Measurements from ENCODE around the gene TAF15.

TAF15 gene

GRCh38 chr17:35773679-35774425 is 35.4 kb upstream of the TAF15 start:
- H3K9ac ChIP-seq (ENCODE audit: low read length) = no peak overlapping the region
- no peaks in the 10 kb centered on the region for H3K79me2 ChIP-seq (ENCODE audit: insufficient read depth, low read length)
- no peak overlapping the region for H3K4me2 ChIP-seq (ENCODE audit: low read length)
- no peaks in the 10 kb centered on the region for H4K20me1 ChIP-seq (ENCODE audit: insufficient read depth, low read length)
- no peaks in the 10 kb centered on the region for H3K9me3 ChIP-seq (ENCODE audit: low read length)
- H3K9me2 ChIP-seq (ENCODE audit: low read depth, low read length) = no peaks in the 10 kb centered on the region
- no peak overlapping the region for H2AFZ ChIP-seq (ENCODE audit: low read length)
- no peaks in the 10 kb centered on the region for H3K4me1 ChIP-seq (ENCODE audit: insufficient read depth, low read length, severe bottlenecking)
- no peak overlapping the region for H3K27ac ChIP-seq (ENCODE audit: low read depth, low read length, poor library complexity, severe bottlenecking)
- no peaks in the 10 kb centered on the region for H3K36me3 ChIP-seq (ENCODE audit: insufficient read depth, low read length)
- TF ChIP-seq EZH2 (IDR thresholded peaks at IDR 0.05; ENCODE audit: borderline replicate concordance, low read length) = no peak
- no peak for TF ChIP-seq CTCF (IDR thresholded peaks at IDR 0.05; ENCODE audit: low read length)
- no peaks in the 10 kb centered on the region for H3F3A ChIP-seq (ENCODE audit: insufficient read depth, low read length)
- 0 out of 2 replicates have a peak, but pooled peaks cover 5% of the 10 kb centered on the region for H3K27me3 ChIP-seq (ENCODE audit: insufficient read depth, low read length)
- no peak overlapping the region for H3K4me3 ChIP-seq (ENCODE audit: low read depth, low read length, poor library complexity, severe bottlenecking)

DNA sequence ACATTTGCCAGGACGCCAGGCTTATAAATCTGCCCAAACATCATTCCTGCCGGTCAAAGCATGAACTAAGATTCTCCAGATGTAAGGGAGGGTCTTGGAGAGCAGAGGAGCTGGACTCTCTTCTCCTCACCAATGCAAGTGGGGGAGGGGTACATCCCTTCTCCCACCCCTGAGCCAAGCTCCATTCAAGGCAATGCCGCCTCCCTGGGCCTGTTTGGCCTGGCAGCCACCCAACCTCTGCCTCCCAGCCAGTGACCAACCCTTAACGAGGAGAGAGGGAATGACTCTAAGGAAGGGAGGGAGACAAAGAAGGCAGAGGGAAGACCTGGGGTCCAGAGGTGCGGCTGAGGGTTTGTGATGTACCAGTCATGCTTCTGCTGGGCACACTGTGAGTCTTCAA is 34.8 kb upstream of the TAF15 start:
- no peak for TF ChIP-seq EZH2 (IDR thresholded peaks at IDR 0.05; ENCODE audit: borderline replicate concordance, low read length)
- no peak for TF ChIP-seq CTCF (IDR thresholded peaks at IDR 0.05; ENCODE audit: low read length)
- no peaks in the 10 kb centered on the region for H3K4me1 ChIP-seq (ENCODE audit: insufficient read depth, low read length, severe bottlenecking)
- H3K27me3 ChIP-seq (ENCODE audit: insufficient read depth, low read length) = 0 out of 2 replicates have a peak, but pooled peaks cover 5% of the 10 kb centered on the region
- H3K9me2 ChIP-seq (ENCODE audit: low read depth, low read length) = no peaks in the 10 kb centered on the region
- no peak overlapping the region for H2AFZ ChIP-seq (ENCODE audit: low read length)
- no peak overlapping the region for H3K27ac ChIP-seq (ENCODE audit: low read depth, low read length, poor library complexity, severe bottlenecking)
- no peaks in the 10 kb centered on the region for H3K36me3 ChIP-seq (ENCODE audit: insufficient read depth, low read length)
- H3K79me2 ChIP-seq (ENCODE audit: insufficient read depth, low read length) = no peaks in the 10 kb centered on the region
- H3K9me3 ChIP-seq (ENCODE audit: low read length) = no peaks in the 10 kb centered on the region
- no peak overlapping the region for H3K4me3 ChIP-seq (ENCODE audit: low read depth, low read length, poor library complexity, severe bottlenecking)
- no peaks in the 10 kb centered on the region for H3F3A ChIP-seq (ENCODE audit: insufficient read depth, low read length)
- no peak overlapping the region for H3K9ac ChIP-seq (ENCODE audit: low read length)
- H3K4me2 ChIP-seq (ENCODE audit: low read length) = no peak overlapping the region
- no peaks in the 10 kb centered on the region for H4K20me1 ChIP-seq (ENCODE audit: insufficient read depth, low read length)

DNA sequence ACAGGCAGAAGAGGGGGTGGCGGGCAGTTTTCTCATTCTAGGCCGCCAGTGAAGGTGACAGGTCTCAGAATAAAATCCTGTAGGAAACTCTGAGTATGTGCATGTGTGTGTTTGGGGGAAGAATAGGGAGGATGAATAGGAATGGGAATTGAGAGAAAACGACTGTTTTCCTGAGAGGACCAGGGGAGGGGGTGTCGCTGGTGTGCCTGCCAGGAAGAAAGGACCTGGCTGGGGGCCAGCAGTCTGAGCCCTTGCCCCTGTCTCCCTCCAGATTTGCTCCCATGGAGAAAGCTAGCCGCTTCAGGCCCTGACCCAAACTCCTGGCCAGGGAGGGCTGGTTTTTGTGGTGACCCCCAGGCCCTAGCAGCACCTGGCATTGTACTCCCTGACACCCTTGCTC is 34.2 kb upstream of the TAF15 start:
- Histone ChIP-seq H3F3A (ENCODE audit: insufficient read depth, low read length) (no peaks in the 10 kb centered on the region), H3K36me3 (ENCODE audit: insufficient read depth, low read length) (no peaks in the 10 kb centered on the region), H2AFZ (ENCODE audit: low read length) (no peak overlapping the region), H3K9me3 (ENCODE audit: low read length) (no peaks in the 10 kb centered on the region), H3K27ac (ENCODE audit: low read depth, low read length, poor library complexity, severe bottlenecking) (no peak overlapping the region), H3K79me2 (ENCODE audit: insufficient read depth, low read length) (no peaks in the 10 kb centered on the region), H3K9ac (ENCODE audit: low read length) (no peak overlapping the region), H3K27me3 (ENCODE audit: insufficient read depth, low read length) (0 out of 2 replicates have a peak, but pooled peaks cover 5% of the 10 kb centered on the region), H3K4me1 (ENCODE audit: insufficient read depth, low read length, severe bottlenecking) (no peaks in the 10 kb centered on the region), H3K4me3 (ENCODE audit: low read depth, low read length, poor library complexity, severe bottlenecking) (no peak overlapping the region), H4K20me1 (ENCODE audit: insufficient read depth, low read length) (no peaks in the 10 kb centered on the region), H3K4me2 (ENCODE audit: low read length) (no peak overlapping the region), H3K9me2 (ENCODE audit: low read depth, low read length) (no peaks in the 10 kb centered on the region)
- no peak for TF ChIP-seq CTCF (IDR thresholded peaks at IDR 0.05; ENCODE audit: low read length)
- TF ChIP-seq EZH2 (IDR thresholded peaks at IDR 0.05; ENCODE audit: borderline replicate concordance, low read length) = no peak

Measured in OCI-LY1 (cell line).